Measurements from ENCODE around the gene HPCAL1. TPM values are rescaled to one million over a fixed set of nuclear protein-coding genes. Genes with fewer than 3 reads are reported as not detected.
A peak's percentile ranks its signal among the peaks of the same experiment; 100 is the strongest.

The HPCAL1 gene
- total and polyA plus RNA-seq, 8 donors: 14.0 to 571 (median 85.4) TPM

- intact Hi-C loops (cut with DNase I; ENCODE audit: low total_unique reads): no loop called here
- TF ChIP-seq CTCF (IDR thresholded peaks at IDR 0.05): peak in 3 of 7 experiments; percentile 21 to 27 (median 25)
- TF ChIP-seq EP300 (IDR thresholded peaks at IDR 0.05): no peak
- TF ChIP-seq POLR2A (IDR thresholded peaks at IDR 0.05): no peak
- TF ChIP-seq POLR2AphosphoS5 (IDR thresholded peaks at IDR 0.05): no peak
- H3K27ac ChIP-seq: peak overlapping the region in 4 of 5 donors; percentile 16 to 91 (median 86)
- H3K4me1 ChIP-seq: peaks cover 42 to 74% (median 58%) of the 10 kb centered on the region in 4 donors
- H3K9me3 ChIP-seq: no peaks in the 10 kb centered on the region
- H3K36me3 ChIP-seq: no peaks in the 10 kb centered on the region
- H3K4me3 ChIP-seq: peak overlapping the region in 1 of 4 donors; percentile 95
- WGBS, 5 donors: 53 to 78% (median 70%) methylated on average over 10 of the region's 10 CpGs
- peak; percentile 44 to 63 for DNase-seq
- H3K27me3 ChIP-seq: no peaks in the 10 kb centered on the region
These were observed 3.0 kb downstream of the HPCAL1 start for GRCh38 chr2:10305715-10306114.

GRCh38 chr2:10306901-10307463, 4.3 kb downstream of the HPCAL1 start:
- Histone ChIP-seq H3K4me3 (no peak overlapping the region), H3K4me1 (peaks cover 35 to 72% (median 54%) of the 10 kb centered on the region in 4 donors), H3K27ac (no peak overlapping the region), H3K27me3 (no peaks in the 10 kb centered on the region), H3K36me3 (no peaks in the 10 kb centered on the region), H3K9me3 (no peaks in the 10 kb centered on the region)
- intact Hi-C loops (cut with DNase I; ENCODE audit: low total_unique reads): no loop called here
- TF ChIP-seq EP300 (IDR thresholded peaks at IDR 0.05) (no peak), POLR2AphosphoS5 (IDR thresholded peaks at IDR 0.05) (no peak), CTCF (IDR thresholded peaks at IDR 0.05) (no peak), POLR2A (IDR thresholded peaks at IDR 0.05) (no peak)
- 50 to 84% (median 63%) methylated on average over 4 of the region's 4 CpGs for WGBS, 5 donors
- DNase-seq: no peak

- Histone ChIP-seq H3K27me3 (no peaks in the 10 kb centered on the region), H3K9me3 (no peaks in the 10 kb centered on the region), H3K36me3 (peaks cover 0 to 2% (median 0%) of the 10 kb centered on the region in 4 donors), H3K4me1 (peaks cover 32 to 67% (median 50%) of the 10 kb centered on the region in 4 donors), H3K4me3 (no peak overlapping the region), H3K27ac (no peak overlapping the region)
- peak in 1 of 2 donors; percentile 44 for DNase-seq
- WGBS, 5 donors: 32 to 55% (median 46%) methylated on average over 7 of the region's 7 CpGs
- intact Hi-C loops (cut with DNase I; ENCODE audit: low total_unique reads): no loop called here
- no peak for TF ChIP-seq POLR2AphosphoS5 (IDR thresholded peaks at IDR 0.05)
- TF ChIP-seq CTCF (IDR thresholded peaks at IDR 0.05): no peak
- TF ChIP-seq POLR2A (IDR thresholded peaks at IDR 0.05): no peak
- no peak for TF ChIP-seq EP300 (IDR thresholded peaks at IDR 0.05)
These were observed 5.0 kb downstream of the HPCAL1 start for GRCh38 chr2:10307561-10308156.

- no peak for TF ChIP-seq POLR2AphosphoS5 (IDR thresholded peaks at IDR 0.05)
- no peak for TF ChIP-seq CTCF (IDR thresholded peaks at IDR 0.05)
- TF ChIP-seq EP300 (IDR thresholded peaks at IDR 0.05): no peak
- no peak for TF ChIP-seq POLR2A (IDR thresholded peaks at IDR 0.05)
- peaks cover 32 to 67% (median 46%) of the 10 kb centered on the region in 4 donors for H3K4me1 ChIP-seq
- H3K36me3 ChIP-seq: peaks cover 0 to 4% (median 0%) of the 10 kb centered on the region in 4 donors
- no peak overlapping the region for H3K4me3 ChIP-seq
- H3K9me3 ChIP-seq: no peaks in the 10 kb centered on the region
- WGBS, 5 donors: 93 to 100% (median 97%) methylated on average over 2 of the region's 2 CpGs
- no peak for DNase-seq
- H3K27ac ChIP-seq: no peak overlapping the region
- intact Hi-C loops (cut with DNase I; ENCODE audit: low total_unique reads): no loop called here
- H3K27me3 ChIP-seq: no peaks in the 10 kb centered on the region
These were observed 6.2 kb downstream of the HPCAL1 start for GRCh38 chr2:10308866-10309265.
